ENCODE measurements around the gene HAVCR2. TPM values are rescaled to one million over a fixed set of nuclear protein-coding genes. Genes with fewer than 3 reads are reported as not detected.

Gene HAVCR2
- total RNA-seq, 2 experiments from 2014 or later, result 1.4 to 1.8 TPM

DNA sequence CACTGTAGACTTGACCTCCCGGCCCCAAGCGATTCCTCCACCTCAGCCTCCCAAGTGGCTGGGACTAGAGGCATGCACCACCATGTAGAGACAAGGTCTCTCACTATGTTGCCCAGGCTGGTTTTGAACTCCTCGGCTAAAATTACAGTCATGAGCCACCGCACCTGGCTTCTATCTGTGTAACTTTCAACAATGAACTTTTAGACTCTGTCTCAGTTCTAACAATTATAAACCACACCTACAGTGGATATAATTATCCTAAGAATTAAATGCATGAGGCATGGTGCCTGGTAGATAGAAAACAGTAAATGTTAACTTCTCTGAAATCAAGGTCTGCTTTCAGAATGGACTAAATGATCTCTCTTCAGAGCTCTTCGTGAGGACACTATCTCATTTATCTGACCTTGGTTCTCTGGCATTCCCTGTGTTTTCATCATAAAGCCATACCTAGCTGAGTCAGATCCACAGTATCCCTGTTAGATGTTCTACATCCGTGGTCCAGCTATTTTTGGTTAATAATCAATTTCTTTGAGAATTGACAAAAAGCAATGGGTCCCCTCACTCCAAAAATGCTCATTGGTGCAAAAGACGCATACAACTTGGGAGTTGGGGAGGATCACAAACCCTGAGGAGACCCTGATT, 57.1 kb downstream of the HAVCR2 start:
- intact Hi-C loops (cut with DNase I, micrococcal nuclease), result no loop called here
- no peak for TF ChIP-seq CTCF (IDR thresholded peaks at IDR 0.05)
- no peak overlapping the region for H3K4me3 ChIP-seq (ENCODE audit: low read length)
- H3K27ac ChIP-seq (ENCODE audit: low read depth in 1 of 2, low read length in 2 of 2), result no peak overlapping the region
- H3K4me1 ChIP-seq (ENCODE audit: insufficient read depth, low read length), result peaks cover 23% of the 10 kb centered on the region
- peaks cover 6% of the 10 kb centered on the region for H3K9me3 Mint-ChIP-seq
- peaks cover 45% of the 10 kb centered on the region for H3K4me1 Mint-ChIP-seq (ENCODE audit: low read depth)
- H3K27me3 ChIP-seq (ENCODE audit: control insufficient read depth in 1 of 2, insufficient read depth in 2 of 2, low read length in 2 of 2), result no peaks in the 10 kb centered on the region
- H3K36me3 ChIP-seq (ENCODE audit: insufficient read depth, low read length), result no peaks in the 10 kb centered on the region
- ATAC-seq (ENCODE audit: poor library complexity), result no peak
- no peaks in the 10 kb centered on the region for H3K27me3 Mint-ChIP-seq
- POLR2A ChIA-PET, result no interaction called here
- peak overlapping the region; percentile 56 for H3K4me3 Mint-ChIP-seq
- no peak overlapping the region for H3K27ac Mint-ChIP-seq
- no peaks in the 10 kb centered on the region for H3K9me3 ChIP-seq (ENCODE audit: control insufficient read depth in 1 of 2, insufficient read depth in 1 of 2, low read length in 2 of 2)
- DNase-seq, result no peak
- CTCF ChIA-PET, result no interaction called here
- peaks cover 4% of the 10 kb centered on the region for H3K36me3 Mint-ChIP-seq (ENCODE audit: low read depth)

- ChIA-PET POLR2A (interaction anchor here (0.5 to 2.0 kb wide), 3 partner anchors 21 to 92 kb away, joined by 3 to 6 read pairs (median 4); partner anchors contain the start of gene MED7), CTCF (no interaction called here)
- peak overlapping the region; percentile 79 for H3K27ac Mint-ChIP-seq
- Histone ChIP-seq H3K27ac (ENCODE audit: low read depth in 1 of 2, low read length in 2 of 2) (peak overlapping the region; percentile 8 to 58), H3K4me1 (ENCODE audit: insufficient read depth, low read length) (peaks cover 29% of the 10 kb centered on the region), H3K36me3 (ENCODE audit: insufficient read depth, low read length) (no peaks in the 10 kb centered on the region), H3K9me3 (ENCODE audit: control insufficient read depth in 1 of 2, insufficient read depth in 1 of 2, low read length in 2 of 2) (no peaks in the 10 kb centered on the region), H3K4me3 (ENCODE audit: low read length) (peak overlapping the region; percentile 32), H3K27me3 (ENCODE audit: control insufficient read depth in 1 of 2, insufficient read depth in 2 of 2, low read length in 2 of 2) (no peaks in the 10 kb centered on the region)
- peak in 5 of 14 experiments; percentile 4 to 51 (median 18) for DNase-seq
- intact Hi-C loops (cut with DNase I, micrococcal nuclease), result no loop called here
- peaks cover 10% of the 10 kb centered on the region for H3K36me3 Mint-ChIP-seq (ENCODE audit: low read depth)
- H3K27me3 Mint-ChIP-seq, result no peaks in the 10 kb centered on the region
- peaks cover 59% of the 10 kb centered on the region for H3K4me1 Mint-ChIP-seq (ENCODE audit: low read depth)
- no peak for ATAC-seq (ENCODE audit: poor library complexity)
- H3K9me3 Mint-ChIP-seq, result peaks cover 6% of the 10 kb centered on the region
- H3K4me3 Mint-ChIP-seq, result peak overlapping the region; percentile 79
- no peak for TF ChIP-seq CTCF (IDR thresholded peaks at IDR 0.05)
Observed at GRCh38 chr5:157050050-157050449, 58.8 kb downstream of the HAVCR2 start.

DNA sequence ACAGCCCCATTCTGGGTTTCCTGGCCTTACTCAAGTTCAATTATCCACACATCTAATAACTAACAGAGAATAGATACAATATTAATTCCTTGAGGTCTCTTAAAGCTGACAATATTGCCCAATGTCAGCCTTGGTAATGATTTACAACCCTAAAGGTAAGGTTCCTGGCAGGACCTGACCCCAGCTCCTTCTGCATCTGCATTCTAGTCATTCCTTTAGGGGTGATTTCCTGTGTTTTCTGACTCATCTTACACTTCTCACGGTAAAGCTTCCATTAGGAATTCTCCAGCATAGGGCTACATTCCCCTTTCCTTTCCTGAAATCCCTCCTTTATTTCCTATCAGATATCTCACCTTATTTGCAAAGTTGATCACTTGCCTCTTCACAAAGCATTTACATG, 59.2 kb downstream of the HAVCR2 start:
- CTCF ChIA-PET, result no interaction called here
- ATAC-seq (ENCODE audit: poor library complexity) (no peak), DNase-seq (no peak)
- Histone ChIP-seq H3K27me3 (ENCODE audit: control insufficient read depth in 1 of 2, insufficient read depth in 2 of 2, low read length in 2 of 2) (no peaks in the 10 kb centered on the region), H3K36me3 (ENCODE audit: insufficient read depth, low read length) (no peaks in the 10 kb centered on the region), H3K9me3 (ENCODE audit: control insufficient read depth in 1 of 2, insufficient read depth in 1 of 2, low read length in 2 of 2) (no peaks in the 10 kb centered on the region), H3K4me1 (ENCODE audit: insufficient read depth, low read length) (peaks cover 29% of the 10 kb centered on the region), H3K27ac (ENCODE audit: low read depth in 1 of 2, low read length in 2 of 2) (peak overlapping the region; percentile 8 to 58), H3K4me3 (ENCODE audit: low read length) (peak overlapping the region; percentile 32)
- Mint-ChIP-seq H3K36me3 (ENCODE audit: low read depth) (peaks cover 10% of the 10 kb centered on the region), H3K27me3 (no peaks in the 10 kb centered on the region), H3K27ac (peak overlapping the region; percentile 79), H3K4me3 (peak overlapping the region; percentile 79), H3K4me1 (ENCODE audit: low read depth) (peaks cover 62% of the 10 kb centered on the region), H3K9me3 (peaks cover 6% of the 10 kb centered on the region)
- no peak for TF ChIP-seq CTCF (IDR thresholded peaks at IDR 0.05)
- POLR2A ChIA-PET, result interaction anchor here (1.5 to 2.0 kb wide), 2 partner anchors 83 to 93 kb away, joined by 4 to 6 read pairs; partner anchors contain the start of gene MED7
- intact Hi-C loops (cut with DNase I, micrococcal nuclease), result no loop called here

Data from CD4-positive, alpha-beta T cell (primary cell).